H1 (cell line): ENCODE results near the gene NTPCR.

Experiments
- ATF3 ChIP-seq: IDR thresholded peaks from 2 replicates; pipeline ENCODE4 v1.6.1; 2011; ENCODE audit warnings: low read depth, mild to moderate bottlenecking, low read length; ENCODE audit not compliant: insufficient read depth
- BCL11A ChIP-seq, 2 experiments: IDR thresholded peaks; one replicate each; pipeline ENCODE4 v1.6.1; 2011; ENCODE audit warnings: low read depth in 2 of 2, low read length in 2 of 2, mild to moderate bottlenecking in 2 of 2
- CEBPB ChIP-seq: IDR thresholded peaks from 2 replicates; pipeline ENCODE4 v1.6.1; 2012; ENCODE audit warnings: low read depth, low read length
- CTCF ChIP-seq, 3 experiments: IDR thresholded peaks; 1 replicate in 2 of 3; 2 replicates in 1 of 3; pipeline versions ENCODE4 v1.5.1 to v1.6.1; 2011; ENCODE audit warnings: low read length in 3 of 3, mild to moderate bottlenecking in 3 of 3, inconsistent platforms in 2 of 3, low read depth in 1 of 3, moderate library complexity in 1 of 3; ENCODE audit not compliant: insufficient read depth in 1 of 3; ENCODE audit errors: control extremely low read depth in 1 of 3
- E2F6 ChIP-seq: IDR thresholded peaks from 2 replicates; pipeline ENCODE4 v1.6.1; 2012; ENCODE audit warnings: inconsistent platforms
- EGR1 ChIP-seq: IDR thresholded peaks from 2 replicates; pipeline ENCODE4 v1.6.1; 2011; ENCODE audit warnings: low read depth, low read length, borderline replicate concordance
- GABPA ChIP-seq: IDR thresholded peaks from 2 replicates; pipeline ENCODE4 v1.6.1; 2011; ENCODE audit warnings: mild to moderate bottlenecking, low read length, moderate library complexity, borderline replicate concordance; ENCODE audit not compliant: insufficient read depth
- POLR2A ChIP-seq, 2 experiments: IDR thresholded peaks; 1 replicate in 1 of 2; 2 replicates in 1 of 2; pipeline ENCODE4 v1.6.1; 2011; ENCODE audit warnings: low read depth in 2 of 2, low read length in 2 of 2, mild to moderate bottlenecking in 2 of 2; ENCODE audit errors: control extremely low read depth in 1 of 2
- POLR2AphosphoS5 ChIP-seq: IDR thresholded peaks from 2 replicates; pipeline ENCODE4 v1.6.1; 2011; ENCODE audit warnings: low read depth, low read length
- RFX5 ChIP-seq: IDR thresholded peaks from 2 replicates; pipeline ENCODE4 v1.6.1; 2011; ENCODE audit warnings: low read depth, low read length, improper control_type of control experiment, borderline replicate concordance
- SRF ChIP-seq: IDR thresholded peaks from 2 replicates; pipeline ENCODE4 v1.6.1; 2011; ENCODE audit warnings: mild to moderate bottlenecking, low read depth, low read length, moderate library complexity
- TEAD4 ChIP-seq: IDR thresholded peaks from 2 replicates; pipeline ENCODE4 v1.6.1; 2012; ENCODE audit warnings: low read depth, low read length, inconsistent platforms, mixed read lengths
- USF2 ChIP-seq: IDR thresholded peaks from 2 replicates; pipeline ENCODE4 v1.6.1; 2011; ENCODE audit warnings: low read length, improper control_type of control experiment

GRCh38 chr1:232902774-232903350 is 47.5 kb upstream of the NTPCR start:
- TF ChIP-seq POLR2A (IDR thresholded peaks at IDR 0.05; ENCODE audit: control extremely low read depth in 1 of 2, low read depth in 2 of 2, low read length in 2 of 2) (no peak), CTCF (IDR thresholded peaks at IDR 0.05; ENCODE audit: control extremely low read depth in 1 of 3, insufficient read depth in 1 of 3, low read depth in 1 of 3, low read length in 3 of 3) (no peak), SRF (no peak), BCL11A (IDR thresholded peaks at IDR 0.05; ENCODE audit: low read depth in 2 of 2, low read length in 2 of 2) (no peak), TEAD4 (no peak), RFX5 (no peak), ATF3 (no peak), USF2 (no peak), EGR1 (no peak), GABPA (no peak), E2F6 (no peak), POLR2AphosphoS5 (no peak), CEBPB (no peak)
